ENCODE data around the gene PRSS23. TPM values are rescaled to one million over a fixed set of nuclear protein-coding genes. Genes with fewer than 3 reads are reported as not detected.
A peak's percentile ranks its signal among the peaks of the same experiment; 100 is the strongest.

Gene PRSS23
- total RNA-seq, 1 donor from 2014 or later = 27.5 TPM

GRCh38 chr11:86812322-86812670 is 12.0 kb downstream of the PRSS23 start:
- Mint-ChIP-seq H3K4me1 (peaks cover 15% of the 10 kb centered on the region), H3K27me3 (ENCODE audit: low read depth) (no peaks in the 10 kb centered on the region), H3K9me3 (no peaks in the 10 kb centered on the region)

DNA sequence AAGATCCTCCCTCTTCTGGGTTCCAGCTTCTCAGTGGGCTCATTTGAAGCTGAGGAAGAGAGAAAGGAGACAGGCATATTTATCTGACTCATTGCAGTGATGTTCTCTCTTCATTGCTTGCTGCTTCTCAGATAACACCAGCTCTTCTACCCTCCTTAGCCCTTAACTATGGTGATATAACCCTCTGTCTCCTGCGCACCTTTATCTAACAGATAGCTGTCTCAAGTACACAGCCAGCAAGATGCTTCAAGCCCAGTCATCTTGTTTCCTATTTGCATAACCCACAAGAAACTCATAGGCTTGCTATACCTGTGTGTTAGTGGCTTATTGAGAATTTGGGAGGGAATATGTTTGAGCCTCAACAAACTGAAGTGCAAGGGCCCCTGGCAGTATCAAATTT is 12.6 kb downstream of the PRSS23 start:
- peaks cover 16% of the 10 kb centered on the region for H3K4me1 Mint-ChIP-seq
- no peaks in the 10 kb centered on the region for H3K9me3 Mint-ChIP-seq
- no peak for DNase-seq (ENCODE audit: low read depth, low spot score)
- H3K27ac Mint-ChIP-seq (ENCODE audit: unreplicated experiment) = no peak overlapping the region
- no peak overlapping the region for H3K4me3 Mint-ChIP-seq
- no peaks in the 10 kb centered on the region for H3K27me3 Mint-ChIP-seq (ENCODE audit: low read depth)
- TF ChIP-seq CTCF (conservative IDR thresholded peaks at IDR 0.05) = no peak
- H3K36me3 Mint-ChIP-seq (ENCODE audit: low read depth) = peaks cover 5% of the 10 kb centered on the region

More at GRCh38 chr11:86812322-86812670, 12.0 kb downstream of the PRSS23 start:
- no peak for TF ChIP-seq CTCF (conservative IDR thresholded peaks at IDR 0.05)
- DNase-seq (ENCODE audit: low read depth, low spot score) = no peak
- H3K36me3 Mint-ChIP-seq (ENCODE audit: low read depth) = peaks cover 5% of the 10 kb centered on the region
- no peak overlapping the region for H3K4me3 Mint-ChIP-seq
- no peak overlapping the region for H3K27ac Mint-ChIP-seq (ENCODE audit: unreplicated experiment)

DNA sequence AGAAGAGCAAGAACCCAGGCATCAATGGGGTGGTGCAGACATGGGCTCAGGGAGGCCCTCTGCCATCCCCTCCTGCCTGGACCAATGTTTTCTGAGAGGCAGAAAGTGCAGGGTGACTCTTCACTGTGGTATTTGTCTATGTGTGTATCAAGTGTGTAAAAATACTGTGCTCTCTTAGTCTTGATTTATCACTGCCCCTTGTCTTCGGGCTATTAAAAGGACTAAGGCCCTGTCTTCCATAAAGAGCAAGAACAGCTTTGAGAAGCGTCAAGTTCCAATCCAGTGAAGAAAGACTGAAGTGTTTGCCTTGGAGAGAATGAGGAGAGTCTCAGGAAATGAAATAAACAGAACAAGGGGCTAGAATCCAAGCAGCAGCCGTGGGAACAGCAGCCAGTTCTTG is 14.4 kb downstream of the PRSS23 start:
- no peaks in the 10 kb centered on the region for H3K9me3 Mint-ChIP-seq
- H3K4me1 Mint-ChIP-seq = peaks cover 27% of the 10 kb centered on the region
- no peak for TF ChIP-seq CTCF (conservative IDR thresholded peaks at IDR 0.05)
- no peak overlapping the region for H3K4me3 Mint-ChIP-seq
- no peaks in the 10 kb centered on the region for H3K27me3 Mint-ChIP-seq (ENCODE audit: low read depth)
- DNase-seq (ENCODE audit: low read depth, low spot score) = no peak
- no peaks in the 10 kb centered on the region for H3K36me3 Mint-ChIP-seq (ENCODE audit: low read depth)
- H3K27ac Mint-ChIP-seq (ENCODE audit: unreplicated experiment) = no peak overlapping the region

GRCh38 chr11:86815726-86816125 is 15.4 kb downstream of the PRSS23 start:
- H3K27ac Mint-ChIP-seq (ENCODE audit: unreplicated experiment) = peak overlapping the region; percentile 68
- H3K27me3 Mint-ChIP-seq (ENCODE audit: low read depth) = no peaks in the 10 kb centered on the region
- TF ChIP-seq CTCF (conservative IDR thresholded peaks at IDR 0.05) = no peak
- no peaks in the 10 kb centered on the region for H3K36me3 Mint-ChIP-seq (ENCODE audit: low read depth)
- H3K4me1 Mint-ChIP-seq = peaks cover 22% of the 10 kb centered on the region
- H3K9me3 Mint-ChIP-seq = no peaks in the 10 kb centered on the region
- no peak overlapping the region for H3K4me3 Mint-ChIP-seq
- no peak for DNase-seq (ENCODE audit: low read depth, low spot score)

DNA sequence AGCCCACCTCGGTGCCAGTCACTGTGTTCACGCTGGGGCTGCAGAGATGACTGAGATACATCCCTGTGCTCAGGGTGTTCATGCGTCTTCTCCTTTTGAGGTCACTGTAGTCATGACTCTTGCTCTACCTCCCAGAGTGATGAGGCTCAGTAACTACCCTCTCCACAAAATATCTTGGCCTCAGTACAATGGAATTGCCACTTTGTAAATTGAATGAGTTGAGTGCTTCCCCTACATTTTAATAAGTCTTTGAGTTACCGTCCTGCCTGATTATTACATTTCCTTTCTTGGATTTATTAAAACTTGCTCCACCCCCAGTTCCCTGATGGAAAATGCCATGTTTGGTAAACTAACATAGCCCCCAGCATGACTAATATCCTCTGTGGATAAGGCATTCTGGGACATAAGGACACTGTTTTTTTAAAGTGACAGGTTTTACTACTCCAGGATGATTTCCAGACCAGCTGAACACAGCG is 15.9 kb downstream of the PRSS23 start:
- Mint-ChIP-seq H3K4me1 (peaks cover 22% of the 10 kb centered on the region), H3K9me3 (no peaks in the 10 kb centered on the region), H3K27me3 (ENCODE audit: low read depth) (no peaks in the 10 kb centered on the region), H3K36me3 (ENCODE audit: low read depth) (no peaks in the 10 kb centered on the region), H3K27ac (ENCODE audit: unreplicated experiment) (no peak overlapping the region), H3K4me3 (no peak overlapping the region)
- no peak for TF ChIP-seq CTCF (conservative IDR thresholded peaks at IDR 0.05)
- DNase-seq (ENCODE audit: low read depth, low spot score) = no peak
